ENCODE data around the gene COL6A2.
"Not testable (repeated sequence)": the region's sequence is repeated elsewhere in the genome, so short reads cannot be mapped to it uniquely, and the experiment has no call there.

Gene COL6A2

DNA sequence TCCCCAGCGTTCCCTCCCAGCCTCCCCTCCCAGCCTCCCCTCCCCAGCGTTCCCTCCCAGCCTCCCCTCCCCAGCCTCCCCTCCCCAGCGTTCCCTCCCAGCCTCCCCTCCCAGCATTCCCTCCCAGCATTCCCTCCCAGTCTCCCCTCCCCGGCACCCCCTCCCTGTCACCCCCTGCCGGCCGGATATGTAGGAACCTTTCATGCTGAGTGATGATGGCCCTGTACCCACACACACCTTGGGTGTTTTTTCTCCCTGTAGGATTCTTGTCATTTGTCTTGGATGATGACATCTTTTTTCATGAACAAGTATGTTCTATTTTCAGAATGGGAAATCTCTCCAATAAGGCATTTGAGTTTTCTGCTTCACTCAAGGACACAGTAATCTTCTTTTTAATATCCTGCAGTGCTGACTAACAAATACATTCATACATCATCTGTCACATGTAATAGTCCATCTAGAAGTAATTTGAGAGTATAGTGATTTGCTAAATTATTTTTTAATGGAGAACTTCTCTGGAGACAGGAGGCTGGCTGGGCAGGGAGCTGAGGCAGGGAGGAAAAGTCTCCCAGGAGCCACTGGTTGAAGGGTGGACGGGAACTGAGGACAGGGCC lies 38.0 kb downstream of the COL6A2 start:
- TF ChIP-seq, protein P1, sequence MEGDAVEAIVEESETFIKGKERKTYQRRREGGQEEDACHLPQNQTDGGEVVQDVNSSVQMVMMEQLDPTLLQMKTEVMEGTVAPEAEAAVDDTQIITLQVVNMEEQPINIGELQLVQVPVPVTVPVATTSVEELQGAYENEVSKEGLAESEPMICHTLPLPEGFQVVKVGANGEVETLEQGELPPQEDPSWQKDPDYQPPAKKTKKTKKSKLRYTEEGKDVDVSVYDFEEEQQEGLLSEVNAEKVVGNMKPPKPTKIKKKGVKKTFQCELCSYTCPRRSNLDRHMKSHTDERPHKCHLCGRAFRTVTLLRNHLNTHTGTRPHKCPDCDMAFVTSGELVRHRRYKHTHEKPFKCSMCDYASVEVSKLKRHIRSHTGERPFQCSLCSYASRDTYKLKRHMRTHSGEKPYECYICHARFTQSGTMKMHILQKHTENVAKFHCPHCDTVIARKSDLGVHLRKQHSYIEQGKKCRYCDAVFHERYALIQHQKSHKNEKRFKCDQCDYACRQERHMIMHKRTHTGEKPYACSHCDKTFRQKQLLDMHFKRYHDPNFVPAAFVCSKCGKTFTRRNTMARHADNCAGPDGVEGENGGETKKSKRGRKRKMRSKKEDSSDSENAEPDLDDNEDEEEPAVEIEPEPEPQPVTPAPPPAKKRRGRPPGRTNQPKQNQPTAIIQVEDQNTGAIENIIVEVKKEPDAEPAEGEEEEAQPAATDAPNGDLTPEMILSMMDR (IDR thresholded peaks at IDR 0.05; ENCODE audit: borderline replicate concordance, control extremely low read depth, extremely low read depth, insufficient read depth, missing control alignments), result no peak
- in situ Hi-C loops (cut with MboI; ENCODE audit: low sequenced_read_pairs, unreplicated experiment), result no loop called here
- no peak for DNase-seq (ENCODE audit: low spot score)

DNA sequence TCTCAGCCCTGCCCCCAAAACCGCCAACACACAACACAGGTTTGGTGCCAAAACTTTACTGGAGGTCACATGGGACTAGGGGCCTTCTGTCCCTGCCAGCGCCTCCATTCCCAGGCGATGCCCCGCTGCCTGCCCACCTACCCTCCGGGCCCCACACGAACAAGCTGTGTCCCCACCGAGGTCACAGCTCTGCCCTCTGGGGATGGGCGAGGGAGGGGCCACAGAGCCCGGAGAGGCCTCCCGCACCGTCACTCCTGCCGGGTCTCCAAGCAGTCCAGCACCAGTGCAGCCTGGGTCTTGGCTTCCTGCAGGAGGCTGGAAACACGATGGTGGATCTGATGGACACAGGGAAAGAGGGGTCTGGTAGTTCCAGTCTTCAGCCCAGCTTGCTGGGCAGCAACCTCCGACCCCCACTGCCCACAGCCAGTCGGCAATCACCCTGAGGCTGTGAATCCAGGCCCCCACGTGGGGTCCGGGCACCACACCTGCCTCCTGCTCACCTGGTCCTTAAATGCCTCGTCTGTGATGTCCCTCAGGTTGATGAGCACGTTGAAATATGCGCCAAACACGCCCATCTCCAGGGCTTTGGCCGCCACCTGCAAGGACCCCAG lies 38.9 kb downstream of the COL6A2 start:
- TF ChIP-seq, protein P1 (IDR thresholded peaks at IDR 0.05; ENCODE audit: borderline replicate concordance, control extremely low read depth, extremely low read depth, insufficient read depth, missing control alignments), result no peak
- no peak for DNase-seq (ENCODE audit: low spot score)
- in situ Hi-C loops (cut with MboI; ENCODE audit: low sequenced_read_pairs, unreplicated experiment), result no loop called here

DNA sequence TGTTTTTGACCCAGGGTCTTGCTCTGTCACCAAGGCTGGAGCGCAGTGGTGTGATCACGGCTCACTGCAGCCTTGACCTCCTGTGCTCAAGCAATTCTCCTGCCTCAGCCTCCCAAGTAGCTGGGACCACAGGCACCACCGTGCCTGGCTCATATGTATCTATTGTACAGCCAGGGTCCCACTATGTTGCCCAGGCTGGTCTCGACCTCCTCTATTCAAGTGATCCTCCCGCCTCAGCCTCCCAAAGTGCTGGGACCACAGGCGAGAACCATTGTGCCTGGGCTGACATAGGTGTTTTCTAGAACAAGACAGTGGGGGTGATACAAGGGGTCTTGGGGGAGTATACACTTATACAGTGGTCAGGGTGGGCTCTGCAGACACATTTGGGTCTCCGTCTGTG lies 40.0 kb downstream of the COL6A2 start:
- TF ChIP-seq, protein P1 (IDR thresholded peaks at IDR 0.05; ENCODE audit: borderline replicate concordance, control extremely low read depth, extremely low read depth, insufficient read depth, missing control alignments), result no peak

DNA sequence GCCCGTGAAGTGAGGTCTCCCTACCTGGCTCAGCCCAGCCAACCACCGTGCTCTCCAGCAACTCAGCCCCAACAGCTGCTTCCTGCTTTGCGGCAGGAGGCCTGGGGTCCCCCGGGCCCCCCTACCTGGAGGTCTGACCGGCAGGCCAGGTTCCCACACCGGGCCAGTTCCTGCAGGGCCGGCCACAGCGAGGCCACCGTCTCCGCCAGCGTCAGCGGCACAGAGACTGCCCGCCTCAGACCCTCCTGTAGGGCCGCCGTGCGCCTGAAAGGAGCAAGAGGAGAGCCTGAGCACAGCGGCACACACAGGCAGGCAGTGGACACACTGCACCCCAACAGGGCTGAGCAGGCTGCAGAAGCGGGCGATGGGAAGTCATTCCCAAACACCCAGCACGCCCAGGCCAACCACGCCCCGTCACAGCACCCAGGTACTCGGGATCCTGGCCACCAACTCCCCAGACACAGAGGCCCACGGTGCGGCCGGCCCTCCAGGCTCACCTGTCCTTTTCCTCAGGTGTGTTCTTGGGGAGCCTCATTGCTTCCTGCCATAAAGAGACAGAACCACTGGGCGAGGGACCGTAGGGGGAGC lies 40.6 kb downstream of the COL6A2 start:
- in situ Hi-C loops (cut with MboI; ENCODE audit: low sequenced_read_pairs, unreplicated experiment), result no loop called here
- DNase-seq (ENCODE audit: low spot score), result no peak
- TF ChIP-seq, protein P1 (IDR thresholded peaks at IDR 0.05; ENCODE audit: borderline replicate concordance, control extremely low read depth, extremely low read depth, insufficient read depth, missing control alignments), result no peak

More for the DNA sequence above, 40.0 kb downstream of the COL6A2 start:
- in situ Hi-C loops (cut with MboI; ENCODE audit: low sequenced_read_pairs, unreplicated experiment), result no loop called here
- no peak for DNase-seq (ENCODE audit: low spot score)

DNA sequence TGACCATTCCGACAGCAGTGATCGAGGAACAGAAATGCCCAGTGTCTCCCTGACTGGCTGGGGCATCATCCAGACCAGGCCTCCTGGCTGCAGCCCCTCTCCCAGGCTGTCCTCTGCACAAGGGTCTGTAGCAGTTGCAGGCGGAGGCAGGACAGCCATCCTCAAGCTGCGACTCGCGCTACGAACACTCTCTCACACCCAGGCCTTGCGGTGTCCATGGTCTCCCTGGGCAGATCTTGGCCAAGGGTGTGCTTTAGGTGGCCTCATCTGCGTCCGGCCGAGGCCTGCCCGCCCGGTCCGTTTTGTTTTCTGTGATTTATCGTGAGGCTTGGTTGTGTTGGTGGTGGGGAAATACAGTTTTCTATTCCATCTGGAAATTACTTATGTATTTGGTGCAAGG lies 41.8 kb downstream of the COL6A2 start:
- in situ Hi-C loops (cut with MboI; ENCODE audit: low sequenced_read_pairs, unreplicated experiment), result no loop called here
- DNase-seq (ENCODE audit: low spot score), result no peak
- TF ChIP-seq, protein P1 (IDR thresholded peaks at IDR 0.05; ENCODE audit: borderline replicate concordance, control extremely low read depth, extremely low read depth, insufficient read depth, missing control alignments), result no peak

DNA sequence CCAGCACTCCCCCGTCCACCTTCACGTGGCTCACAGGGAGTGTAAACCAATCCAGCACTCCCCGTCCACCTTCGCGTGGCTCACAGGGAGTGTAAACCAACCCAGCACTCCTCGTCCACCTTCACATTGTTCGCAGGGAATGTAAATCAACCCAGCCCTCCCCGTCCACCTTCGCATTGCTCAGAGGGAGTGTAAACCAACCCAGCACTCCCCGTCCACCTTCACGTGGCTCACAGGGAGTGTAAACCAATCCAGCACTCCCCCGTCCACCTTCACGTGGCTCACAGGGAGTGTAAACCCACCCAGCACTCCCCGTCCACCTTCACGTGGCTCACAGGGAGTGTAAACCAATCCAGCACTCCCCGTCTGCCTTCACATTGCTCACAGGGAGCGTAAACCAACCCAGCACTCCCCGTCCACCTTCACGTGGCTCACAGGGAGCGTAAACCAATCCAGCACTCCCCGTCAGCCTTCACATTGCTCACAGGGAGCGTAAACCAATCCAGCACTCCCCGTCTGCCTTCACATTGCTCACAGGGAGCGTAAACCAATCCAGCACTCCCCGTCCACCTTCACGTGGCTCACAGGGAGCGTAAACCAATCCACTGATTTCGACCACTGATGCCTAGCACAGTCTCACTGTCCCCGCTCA lies 42.6 kb downstream of the COL6A2 start:
- in situ Hi-C loops (cut with MboI; ENCODE audit: low sequenced_read_pairs, unreplicated experiment); DNase-seq (ENCODE audit: low spot score): not testable (repeated sequence)
